IMR-90 (cell line): ENCODE results near the gene RPTOR. TPM values are rescaled to one million over a fixed set of nuclear protein-coding genes. Genes with fewer than 3 reads are reported as not detected.

ENCODE experiments used
- ATAC-seq: fragments of 200-7000 bp; cut with Tn5 transposase; 2 replicates; pipeline ENCODE4 v1.9.1; 2020; ENCODE audit warnings: low read depth, mild to moderate bottlenecking, moderate library complexity
- BruUV-seq: library from RNA; stranded (reverse); fragments of 400-500 nt; replicated peaks from 2 replicates; lab custom pipeline; 2021; lab: Mats Ljungman, UMichigan
- CTCF ChIA-PET: fragments of 300-600 bp; formaldehyde crosslinking; extraction: SDS; loops from one replicate; lab custom pipeline; 2021; ENCODE audit warnings: antibody characterized with exemption; lab: Yijun Ruan, JAX
- POLR2A ChIA-PET: fragments of 300-600 bp; sonication (Branson Sonifier 250); formaldehyde crosslinking; loops from one replicate; lab custom pipeline; 2022; ENCODE audit warnings: antibody characterized with exemption; ENCODE audit not compliant: unreplicated experiment; lab: Charles Lee
- DNase-seq: peaks from one replicate; pipeline ENCODE4 v3.0.0; 2013
- H2AFZ ChIP-seq: replicated peaks from 2 replicates; pipeline ENCODE3; 2013; ENCODE audit warnings: low read length, mild to moderate bottlenecking; ENCODE audit not compliant: poor library complexity
- H2AK5ac ChIP-seq: 2 replicates; pipeline ENCODE4 v1.6.1; 2013; ENCODE audit warnings: low read depth, low read length, inconsistent platforms
- H2AK9ac ChIP-seq: replicated peaks from 2 replicates; pipeline ENCODE3; 2013; ENCODE audit warnings: mild to moderate bottlenecking, low read depth, low read length, moderate library complexity; ENCODE audit not compliant: poor library complexity
- H2BK120ac ChIP-seq: 2 replicates; pipeline ENCODE4 v1.6.1; 2013; ENCODE audit warnings: low read depth, low read length, inconsistent platforms
- H2BK15ac ChIP-seq: 3 replicates; pipeline ENCODE4 v1.6.1; 2013; ENCODE audit warnings: low read depth, low read length, inconsistent platforms
- H2BK20ac ChIP-seq: 2 replicates; pipeline ENCODE4 v1.6.1; 2013; ENCODE audit warnings: low read depth, mild to moderate bottlenecking, inconsistent platforms, low read length, moderate library complexity
- H2BK5ac ChIP-seq: 2 replicates; pipeline ENCODE4 v1.6.1; 2013; ENCODE audit warnings: mild to moderate bottlenecking, low read depth, low read length, inconsistent platforms; ENCODE audit not compliant: poor library complexity, severe bottlenecking
- H3K14ac ChIP-seq: replicated peaks from 2 replicates; pipeline ENCODE4 v1.6.1; 2013; ENCODE audit warnings: low read depth, low read length, inconsistent platforms
- H3K18ac ChIP-seq: 2 replicates; pipeline ENCODE4 v1.6.1; 2013; ENCODE audit warnings: low read depth, low read length, control low read depth
- H3K23ac ChIP-seq: 2 replicates; pipeline ENCODE4 v1.6.1; 2013; ENCODE audit warnings: low read depth, low read length, inconsistent platforms
- H3K27ac ChIP-seq: 2 replicates; pipeline ENCODE4 v1.5.1; 2013; ENCODE audit warnings: mild to moderate bottlenecking, control low read depth, low read length; ENCODE audit not compliant: insufficient read depth
- H3K27me3 ChIP-seq: 2 replicates; pipeline ENCODE4 v1.6.1; 2013; ENCODE audit warnings: low read length; ENCODE audit not compliant: control insufficient read depth, insufficient read depth
- H3K36me3 ChIP-seq: 2 replicates; pipeline ENCODE4 v1.6.1; 2013; ENCODE audit warnings: low read length, mixed read lengths; ENCODE audit not compliant: control insufficient read depth, insufficient read depth
- H3K4ac ChIP-seq: 2 replicates; pipeline ENCODE4 v1.6.1; 2013; ENCODE audit warnings: low read depth, low read length, inconsistent platforms
- H3K4me1 ChIP-seq: 2 replicates; pipeline ENCODE4 v1.6.1; 2013; ENCODE audit warnings: low read length, mixed read lengths; ENCODE audit not compliant: control insufficient read depth, insufficient read depth
- H3K4me2 ChIP-seq: 2 replicates; pipeline ENCODE4 v1.6.1; 2013; ENCODE audit warnings: low read depth, mild to moderate bottlenecking, control low read depth, low read length, moderate library complexity
- H3K4me3 ChIP-seq: 2 replicates; pipeline ENCODE4 v1.5.1; 2013; ENCODE audit warnings: low read depth, mild to moderate bottlenecking, control low read depth, low read length, moderate library complexity; ENCODE audit not compliant: insufficient read depth
- H3K56ac ChIP-seq: 2 replicates; pipeline ENCODE4 v1.6.1; 2013; ENCODE audit warnings: low read length, inconsistent platforms; ENCODE audit not compliant: insufficient read depth; ENCODE audit errors: extremely low read depth
- H3K79me1 ChIP-seq, 2 experiments: 2 replicates each; pipeline ENCODE4 v1.6.1; 2013; ENCODE audit warnings: low read length in 2 of 2, inconsistent platforms in 1 of 2, low read depth in 1 of 2
- H3K9ac ChIP-seq: 2 replicates; pipeline ENCODE4 v1.6.1; 2013; ENCODE audit warnings: low read depth, low read length, control low read depth
- H3K9me1 ChIP-seq: 2 replicates; pipeline ENCODE4 v1.6.1; 2013; ENCODE audit warnings: low read length, inconsistent platforms; ENCODE audit not compliant: insufficient read depth
- H3K9me3 ChIP-seq: 2 replicates; pipeline ENCODE4 v1.6.1; 2013; ENCODE audit warnings: low read length; ENCODE audit not compliant: control insufficient read depth, insufficient read depth
- H4K20me1 ChIP-seq: 2 replicates; pipeline ENCODE4 v1.6.1; 2013; ENCODE audit warnings: low read length, inconsistent platforms; ENCODE audit not compliant: insufficient read depth
- H4K5ac ChIP-seq: 2 replicates; pipeline ENCODE4 v1.6.1; 2013; ENCODE audit warnings: mild to moderate bottlenecking, low read depth, low read length, control low read depth
- H4K8ac ChIP-seq, 2 experiments: 2 replicates each; pipeline ENCODE4 v1.6.1; 2013; ENCODE audit warnings: low read depth in 2 of 2, low read length in 2 of 2, control low read depth in 1 of 2, inconsistent platforms in 1 of 2
- H4K91ac ChIP-seq: 2 replicates; pipeline ENCODE4 v1.6.1; 2013; ENCODE audit warnings: low read depth, low read length, inconsistent platforms; ENCODE audit not compliant: insufficient read depth
- BHLHE40 ChIP-seq: fragments of 150-350 bp; IDR thresholded peaks from 2 replicates; pipeline ENCODE4 v1.6.1; 2016; ENCODE audit warnings: mild to moderate bottlenecking, low read depth, low read length
- CEBPB ChIP-seq: IDR thresholded peaks from 2 replicates; pipeline ENCODE4 v1.6.1; 2012; ENCODE audit warnings: low read depth, low read length, improper control_type of control experiment
- CHD1 ChIP-seq: IDR thresholded peaks from 2 replicates; pipeline ENCODE4 v1.6.1; 2012; ENCODE audit warnings: low read depth, low read length, improper control_type of control experiment
- FOS ChIP-seq: fragments of 150-350 bp; IDR thresholded peaks from 2 replicates; pipeline ENCODE4 v1.6.1; 2016; ENCODE audit warnings: low read depth, low read length
- MAFK ChIP-seq: IDR thresholded peaks from 2 replicates; pipeline ENCODE4 v1.6.1; 2012; ENCODE audit warnings: low read depth, low read length, improper control_type of control experiment
- MAZ ChIP-seq: IDR thresholded peaks from 2 replicates; pipeline ENCODE4 v1.6.1; 2012; ENCODE audit warnings: low read depth, mild to moderate bottlenecking, low read length, improper control_type of control experiment, moderate library complexity, borderline replicate concordance
- MXI1 ChIP-seq: IDR thresholded peaks from 2 replicates; pipeline ENCODE4 v1.6.1; 2012; ENCODE audit warnings: low read depth, mild to moderate bottlenecking, low read length, moderate library complexity, borderline replicate concordance
- NFE2L2 ChIP-seq: fragments of 150-350 bp; IDR thresholded peaks from 2 replicates; pipeline ENCODE4 v1.6.1; 2016; ENCODE audit warnings: low read depth, mild to moderate bottlenecking, low read length
- POLR2A ChIP-seq: IDR thresholded peaks from 2 replicates; pipeline ENCODE4 v1.6.1; 2012; ENCODE audit warnings: mild to moderate bottlenecking, low read depth, low read length
- RAD21 ChIP-seq: IDR thresholded peaks from 2 replicates; pipeline ENCODE4 v1.6.1; 2012; ENCODE audit warnings: low read length, improper control_type of control experiment
- RCOR1 ChIP-seq: IDR thresholded peaks from 2 replicates; pipeline ENCODE4 v1.6.1; 2012; ENCODE audit warnings: mild to moderate bottlenecking, low read length, improper control_type of control experiment; ENCODE audit not compliant: insufficient replicate concordance
- RFX5 ChIP-seq: IDR thresholded peaks from 2 replicates; pipeline ENCODE4 v1.8.0; 2012; ENCODE audit warnings: low read depth, mild to moderate bottlenecking, low read length, moderate library complexity
- SMC3 ChIP-seq: fragments of 150-350 bp; IDR thresholded peaks from 2 replicates; pipeline ENCODE4 v1.6.1; 2016; ENCODE audit warnings: low read depth, mild to moderate bottlenecking, antibody characterized with exemption, low read length, moderate library complexity
- WGBS, 2 experiments: methylation state at CpG; one replicate each; pipeline versions ENCODE4 v1.1.5 to v1.1.7; 2013; ENCODE audit warnings: missing lambda C conversion rate in 2 of 2; ENCODE audit not compliant: insufficient read length in 1 of 2; ENCODE audit errors: extremely low coverage in 2 of 2; 5-methylcytosine and 5-hydroxymethylcytosine counted together
- dilution Hi-C: fragments of 300-500 bp; cut with HindIII; formaldehyde crosslinking; loops from one replicate; pipeline ENCODE4 v1.14.3; 2018; ENCODE audit warnings: low sequenced_read_pairs; ENCODE audit not compliant: unreplicated experiment
- in situ Hi-C: fragments of 300-500 bp; cut with MboI; formaldehyde crosslinking; loops from 3 replicates; pipeline ENCODE4 v1.14.3; 2019; ENCODE audit warnings: low sequenced_read_pairs, inconsistent platforms, mixed read lengths
- intact Hi-C: fragments of 100-400 bp; cut with micrococcal nuclease; formaldehyde crosslinking; loops from 2 replicates; pipeline ENCODE4 v1.10.0; 2022
- polyA plus RNA-seq, 3 experiments: library from polyadenylated mRNA; depleted of rRNA; stranded (reverse); fragments of >200 nt; gene quantifications; 2 replicates each; pipeline ENCODE4 v1.2.3, GENCODE V29; 2012; ENCODE audit warnings: low replicate concordance in 1 of 3
- total RNA-seq: library from RNA; depleted of rRNA; stranded (reverse); fragments of >200 nt; gene quantifications from 2 replicates; pipeline ENCODE4 v1.2.3, GENCODE V29; 2012
- TF ChIP-seq, protein P1 (sequence below): conservative IDR thresholded peaks from 2 replicates; pipeline ENCODE4 v1.5.1; 2012; ENCODE audit warnings: mild to moderate bottlenecking, low read depth, low read length, improper control_type of control experiment
- TF ChIP-seq, protein P2 (sequence below): fragments of 150-350 bp; IDR thresholded peaks from 2 replicates; pipeline ENCODE4 v1.6.1; 2017; ENCODE audit warnings: mild to moderate bottlenecking, antibody characterized with exemption, low read length, low read depth

RPTOR gene
- total and polyA plus RNA-seq, 2 of the 4 experiments (the other 2 are of a cell fraction) = 10.8 to 14.7 TPM

DNA sequence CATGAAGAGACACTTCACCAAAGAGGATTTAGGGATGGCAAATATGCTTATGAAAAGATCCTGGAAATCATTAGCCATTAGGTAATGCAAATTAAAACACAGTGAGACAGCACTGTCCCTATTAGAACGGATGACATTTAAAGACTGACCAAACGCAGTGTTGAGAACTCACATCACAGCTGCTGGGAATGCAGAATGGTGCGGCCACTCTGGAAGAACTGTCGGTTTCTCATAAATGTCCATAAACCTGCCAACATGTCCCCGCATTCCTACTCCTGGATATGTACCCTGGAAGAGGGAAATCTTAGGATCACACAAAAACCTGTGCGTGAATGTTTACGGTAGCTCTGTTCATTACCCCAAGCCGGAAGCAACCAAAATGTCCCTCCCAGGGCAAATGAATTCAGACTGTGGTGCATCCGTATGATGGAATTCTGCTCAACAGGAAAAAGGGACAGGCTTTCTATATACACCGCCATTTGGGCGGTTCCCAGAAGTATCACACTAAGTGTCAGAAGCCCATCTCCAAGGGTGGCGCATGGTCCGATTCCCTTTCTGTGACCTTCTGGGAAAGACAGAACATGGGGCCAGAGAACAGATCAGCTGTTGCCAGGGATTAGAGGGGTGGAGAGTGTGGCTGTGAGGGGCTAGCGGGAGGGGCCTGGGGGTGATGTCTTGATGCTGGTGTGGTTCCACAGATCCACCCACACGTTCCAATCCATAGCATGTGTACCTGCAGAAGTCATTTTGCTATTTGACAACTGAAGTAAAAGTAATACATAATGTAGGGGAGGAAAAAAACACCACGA is 249.8 kb downstream of the RPTOR start:
- peak overlapping the region; percentile 86 for H2AK9ac ChIP-seq
- H3K9ac ChIP-seq = peak overlapping the region; percentile 40
- peak overlapping the region; percentile 89 for H3K23ac ChIP-seq
- H2BK20ac ChIP-seq = peak overlapping the region; percentile 88
- no peak overlapping the region for H3K4me3 ChIP-seq
- H3K9me1 ChIP-seq = peaks cover 56% of the 10 kb centered on the region
- peak overlapping the region; percentile 93 for H3K18ac ChIP-seq
- ATAC-seq = no peak
- POLR2A ChIA-PET = no interaction called here
- peak overlapping the region; percentile 96 for H4K91ac ChIP-seq
- H3K27ac ChIP-seq = peak overlapping the region; percentile 92
- H3K4me1 ChIP-seq = peaks cover 48% of the 10 kb centered on the region
- peak overlapping the region; percentile 99 for H2AK5ac ChIP-seq
- H2AFZ ChIP-seq = peak overlapping the region; percentile 15
- peak overlapping the region; percentile 94 for H3K4ac ChIP-seq
- peak overlapping the region; percentile 7; the same call in 1 of the 2 replicates for H3K4me2 ChIP-seq
- intact Hi-C loops = no loop called here
- dilution Hi-C loops = no loop called here
- peak overlapping the region; percentile 92 to 97 for H4K8ac ChIP-seq
- no peaks in the 10 kb centered on the region for H3K27me3 ChIP-seq
- DNase-seq = no peak
- in situ Hi-C loops = no loop called here
- 0 out of 2 replicates have a peak, but pooled peaks cover 2% of the 10 kb centered on the region for H3K36me3 ChIP-seq
- H3K56ac ChIP-seq = peak overlapping the region; percentile 57
- no TSS peak for BruUV-seq
- no peaks in the 10 kb centered on the region for H3K9me3 ChIP-seq
- H4K20me1 ChIP-seq = no peaks in the 10 kb centered on the region
- peaks cover 40 to 78% of the 10 kb centered on the region in 2 experiments for H3K79me1 ChIP-seq
- peak overlapping the region; percentile 80 for H4K5ac ChIP-seq
- peak overlapping the region; percentile 100 for H2BK5ac ChIP-seq
- peak overlapping the region; percentile 53 for H3K14ac ChIP-seq
- H2BK15ac ChIP-seq = peak overlapping the region; percentile 96
- whole genome bisulfite sequencing, 2 experiments = 58% methylated on average over 2 of the region's 16 CpGs; no CpG with 5 or more reads in 1 of the 2 experiments
- peak overlapping the region; percentile 94 for H2BK120ac ChIP-seq
- CTCF ChIA-PET = interaction anchor here (0.6 to 0.7 kb wide), 2 partner anchors 32 to 52 kb away, joined by 3 to 5 read pairs; no protein-coding TSS in a partner anchor
- TF ChIP-seq, protein P1, sequence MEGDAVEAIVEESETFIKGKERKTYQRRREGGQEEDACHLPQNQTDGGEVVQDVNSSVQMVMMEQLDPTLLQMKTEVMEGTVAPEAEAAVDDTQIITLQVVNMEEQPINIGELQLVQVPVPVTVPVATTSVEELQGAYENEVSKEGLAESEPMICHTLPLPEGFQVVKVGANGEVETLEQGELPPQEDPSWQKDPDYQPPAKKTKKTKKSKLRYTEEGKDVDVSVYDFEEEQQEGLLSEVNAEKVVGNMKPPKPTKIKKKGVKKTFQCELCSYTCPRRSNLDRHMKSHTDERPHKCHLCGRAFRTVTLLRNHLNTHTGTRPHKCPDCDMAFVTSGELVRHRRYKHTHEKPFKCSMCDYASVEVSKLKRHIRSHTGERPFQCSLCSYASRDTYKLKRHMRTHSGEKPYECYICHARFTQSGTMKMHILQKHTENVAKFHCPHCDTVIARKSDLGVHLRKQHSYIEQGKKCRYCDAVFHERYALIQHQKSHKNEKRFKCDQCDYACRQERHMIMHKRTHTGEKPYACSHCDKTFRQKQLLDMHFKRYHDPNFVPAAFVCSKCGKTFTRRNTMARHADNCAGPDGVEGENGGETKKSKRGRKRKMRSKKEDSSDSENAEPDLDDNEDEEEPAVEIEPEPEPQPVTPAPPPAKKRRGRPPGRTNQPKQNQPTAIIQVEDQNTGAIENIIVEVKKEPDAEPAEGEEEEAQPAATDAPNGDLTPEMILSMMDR = no peak
- TF ChIP-seq NFE2L2 (no peak), CHD1 (no peak), MAZ (no peak), POLR2A (no peak), RCOR1 (no peak), RAD21 (no peak), SMC3 (no peak), MAFK (no peak), MXI1 (no peak), RFX5 (no peak), CEBPB (no peak), FOS (no peak), BHLHE40 (no peak)
- TF ChIP-seq, protein P2, sequence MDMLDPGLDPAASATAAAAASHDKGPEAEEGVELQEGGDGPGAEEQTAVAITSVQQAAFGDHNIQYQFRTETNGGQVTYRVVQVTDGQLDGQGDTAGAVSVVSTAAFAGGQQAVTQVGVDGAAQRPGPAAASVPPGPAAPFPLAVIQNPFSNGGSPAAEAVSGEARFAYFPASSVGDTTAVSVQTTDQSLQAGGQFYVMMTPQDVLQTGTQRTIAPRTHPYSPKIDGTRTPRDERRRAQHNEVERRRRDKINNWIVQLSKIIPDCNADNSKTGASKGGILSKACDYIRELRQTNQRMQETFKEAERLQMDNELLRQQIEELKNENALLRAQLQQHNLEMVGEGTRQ = no peak
